NCI-H1048 (cell line): ENCODE measurements around the gene CHAD.

Experiments
- DNase-seq: peaks from one replicate; lab custom pipeline; 2025; lab: John Stamatoyannopoulos, UW

CHAD gene

GRCh38 chr17:50458701-50459676 lies 9.7 kb downstream of the CHAD start:
- no peak for DNase-seq

- DNase-seq = no peak
Observed at GRCh38 chr17:50458270-50458669, 10.4 kb downstream of the CHAD start.

GRCh38 chr17:50457621-50458020 lies 11.1 kb downstream of the CHAD start:
- DNase-seq = no peak

GRCh38 chr17:50453901-50454300 lies 14.8 kb downstream of the CHAD start:
- no peak for DNase-seq

- no peak for DNase-seq
Observed at GRCh38 chr17:50452630-50453300, 15.9 kb downstream of the CHAD start.

DNA sequence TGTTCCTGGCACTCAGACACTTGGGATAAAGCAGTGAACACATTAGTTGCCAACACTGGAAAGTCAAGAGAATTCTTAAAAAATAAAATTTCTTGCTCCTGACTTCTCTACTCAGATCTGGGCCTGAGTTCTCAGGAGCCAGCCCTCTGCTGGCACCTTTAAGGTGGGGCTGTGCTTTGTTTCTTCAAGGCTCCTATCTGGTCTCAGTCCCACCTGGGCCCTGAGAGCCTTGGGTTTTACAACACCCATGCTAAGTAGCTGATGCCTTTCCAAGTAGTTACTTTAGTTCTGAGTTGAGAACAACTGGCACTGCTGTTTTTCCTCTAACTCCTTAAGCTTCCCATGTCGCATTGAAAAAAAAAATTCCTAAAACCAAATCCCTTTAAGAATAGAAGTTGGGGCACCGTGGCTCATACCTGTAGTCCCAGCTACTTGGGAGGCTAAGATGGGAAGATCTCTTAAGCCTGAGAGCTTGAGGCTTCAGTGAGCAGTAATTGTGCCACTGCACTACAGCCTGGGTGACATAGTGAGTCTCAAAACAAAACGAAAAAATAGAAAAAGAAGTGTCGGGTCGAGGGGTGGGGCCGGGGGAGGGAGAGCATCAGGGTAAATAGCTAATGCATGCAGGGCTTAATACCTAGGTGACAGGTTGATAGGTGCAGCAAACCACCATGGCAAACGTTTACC lies 16.6 kb downstream of the CHAD start:
- no peak for DNase-seq

GRCh38 chr17:50448643-50449042 lies 20.0 kb downstream of the CHAD start:
- no peak for DNase-seq

DNA sequence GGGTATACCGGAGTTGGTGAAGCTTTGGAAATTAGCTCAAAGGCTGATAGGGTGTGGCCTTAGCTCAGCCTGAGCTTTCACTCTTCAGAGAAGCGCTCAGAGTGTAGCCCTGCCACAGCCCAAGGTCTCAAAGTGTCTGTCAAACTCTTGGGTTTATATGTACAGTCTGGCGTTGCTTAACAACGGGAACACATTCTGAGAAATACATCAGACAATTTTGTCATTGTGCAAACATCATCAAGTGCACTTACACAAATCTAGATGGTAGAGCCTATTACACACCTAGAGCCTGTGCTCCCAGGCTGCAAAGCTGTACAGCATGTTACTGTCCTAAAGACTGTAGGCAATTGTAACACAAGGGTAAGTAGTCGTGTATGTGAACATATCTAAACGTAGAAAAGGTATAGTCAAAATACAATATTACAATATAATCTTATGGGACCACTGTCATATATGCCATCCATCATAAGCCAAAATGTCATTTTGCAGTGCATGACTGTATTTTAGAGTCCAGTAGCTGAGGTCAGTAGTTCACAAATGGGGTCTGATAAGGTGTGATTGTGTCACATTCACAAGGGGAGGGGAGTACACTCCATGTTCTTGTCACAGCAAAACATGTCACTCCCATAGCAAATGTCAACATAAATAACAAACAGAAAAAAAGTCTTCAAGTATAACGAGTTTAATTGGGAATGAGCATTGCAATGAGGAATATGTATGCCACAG lies 20.6 kb downstream of the CHAD start:
- no peak for DNase-seq

GRCh38 chr17:50445730-50446325 lies 22.9 kb downstream of the CHAD start:
- DNase-seq = no peak

DNA sequence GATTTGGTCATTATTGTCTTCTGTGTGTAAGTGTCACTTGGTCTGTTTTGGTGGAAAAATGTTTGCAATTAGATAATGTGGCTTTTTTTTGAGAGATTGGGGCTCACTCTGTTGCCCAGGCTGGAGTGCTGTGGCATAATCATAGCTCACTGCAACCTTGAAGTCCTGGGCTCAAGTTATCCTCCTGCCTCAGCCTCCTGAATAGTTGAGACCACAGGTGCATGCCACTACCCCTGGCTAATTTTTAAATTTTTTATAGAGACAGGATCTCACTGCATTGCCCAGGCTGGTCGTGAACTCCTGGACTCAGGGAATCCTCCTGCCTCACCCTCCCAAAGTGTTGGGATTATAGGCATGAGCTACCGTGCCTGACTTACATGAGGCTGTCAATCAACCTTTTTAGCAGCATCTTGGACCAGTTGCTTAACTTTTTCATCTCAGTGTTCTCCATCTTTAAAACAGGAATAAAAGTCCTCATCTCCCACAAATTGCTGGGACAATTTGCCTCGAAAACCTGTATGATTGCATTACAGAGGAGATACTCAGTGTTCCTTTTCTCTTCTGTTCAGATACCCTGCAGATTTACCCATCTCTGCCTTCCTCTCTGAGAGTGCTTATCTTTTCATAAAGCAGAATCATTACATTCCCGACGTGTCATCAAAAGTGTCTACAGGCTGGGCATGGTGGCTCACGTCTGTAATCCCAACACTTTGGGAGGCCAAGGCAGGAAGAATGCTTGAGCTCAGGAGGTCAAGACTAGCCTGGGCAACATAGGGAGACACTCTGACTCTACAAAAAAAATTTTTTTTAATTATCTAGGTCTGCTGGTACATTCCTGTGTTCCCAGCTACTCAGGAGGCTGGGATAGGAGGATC lies 23.6 kb downstream of the CHAD start:
- no peak for DNase-seq

GRCh38 chr17:50443505-50443974 lies 25.1 kb downstream of the CHAD start:
- no peak for DNase-seq

DNA sequence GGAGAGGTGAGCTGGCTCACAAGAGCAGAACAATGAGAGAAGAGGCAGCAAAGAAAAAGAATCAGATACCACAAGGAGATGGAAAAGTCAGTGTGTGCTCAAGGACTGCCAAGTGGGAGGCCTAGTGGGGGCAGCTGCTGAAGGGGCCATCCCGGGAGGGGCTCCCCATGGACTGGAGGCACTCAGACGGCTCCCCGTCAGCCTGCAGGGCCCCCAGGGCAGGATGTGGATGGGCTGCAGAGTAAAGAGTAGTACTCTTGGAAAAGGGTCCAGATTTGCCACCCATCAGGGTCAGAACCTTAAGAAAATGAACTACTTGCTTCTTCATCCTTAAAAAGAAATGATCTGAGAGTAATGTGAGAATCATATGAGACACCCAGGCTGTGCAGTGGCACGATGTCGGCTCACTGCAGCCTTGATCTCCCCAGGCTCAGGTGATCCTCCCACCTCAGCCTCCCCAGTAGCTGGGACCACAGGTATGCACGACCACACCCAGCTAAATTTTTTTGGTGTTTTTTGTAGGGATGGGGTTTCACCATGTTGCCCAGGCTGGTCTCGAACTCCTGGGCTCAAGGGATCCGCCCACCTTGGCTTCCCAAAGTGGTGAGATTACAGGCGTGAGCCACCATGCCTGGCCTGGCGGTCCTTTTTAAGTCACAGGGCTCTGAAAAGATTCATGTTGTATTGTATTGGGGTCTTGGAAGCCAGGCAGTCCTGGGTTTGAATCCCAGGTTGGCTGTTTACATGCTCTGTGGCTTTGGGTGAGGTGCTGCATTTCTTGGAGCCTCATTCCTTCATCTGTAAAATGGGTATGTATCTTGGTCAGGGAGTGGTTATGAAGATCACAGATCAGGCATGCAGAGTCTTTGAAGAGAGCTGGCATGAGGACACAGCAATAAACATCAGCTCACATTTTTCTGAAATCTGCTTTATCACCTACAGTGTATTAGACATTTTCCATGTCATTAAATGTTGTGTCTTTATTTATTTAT lies 27.5 kb downstream of the CHAD start:
- no peak for DNase-seq

GRCh38 chr17:50440172-50440837 lies 28.4 kb downstream of the CHAD start:
- DNase-seq = no peak

- no peak for DNase-seq
Observed at GRCh38 chr17:50439008-50439407, 29.7 kb downstream of the CHAD start.

DNA sequence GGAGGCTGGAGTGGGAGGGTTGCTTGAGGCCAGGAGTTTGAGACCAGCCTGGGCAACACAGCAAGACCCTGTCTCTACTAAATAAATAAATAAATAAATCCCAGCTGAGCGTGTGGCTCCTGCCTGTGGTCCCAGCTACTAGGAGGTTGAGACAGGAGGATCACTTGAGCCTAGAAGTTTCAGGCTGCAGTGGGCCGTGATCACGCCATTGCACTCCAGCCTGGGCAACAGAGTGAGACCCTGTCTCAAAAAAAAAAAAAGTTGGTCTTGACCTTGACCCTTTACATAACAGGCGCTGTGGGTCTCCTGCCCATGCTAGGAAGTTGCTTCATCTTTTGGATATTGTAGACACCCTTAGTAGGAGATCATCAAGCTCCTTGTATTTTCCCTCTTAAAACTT lies 31.3 kb downstream of the CHAD start:
- DNase-seq = no peak

- DNase-seq = no peak
Observed at GRCh38 chr17:50432125-50432762, 36.4 kb downstream of the CHAD start.

DNA sequence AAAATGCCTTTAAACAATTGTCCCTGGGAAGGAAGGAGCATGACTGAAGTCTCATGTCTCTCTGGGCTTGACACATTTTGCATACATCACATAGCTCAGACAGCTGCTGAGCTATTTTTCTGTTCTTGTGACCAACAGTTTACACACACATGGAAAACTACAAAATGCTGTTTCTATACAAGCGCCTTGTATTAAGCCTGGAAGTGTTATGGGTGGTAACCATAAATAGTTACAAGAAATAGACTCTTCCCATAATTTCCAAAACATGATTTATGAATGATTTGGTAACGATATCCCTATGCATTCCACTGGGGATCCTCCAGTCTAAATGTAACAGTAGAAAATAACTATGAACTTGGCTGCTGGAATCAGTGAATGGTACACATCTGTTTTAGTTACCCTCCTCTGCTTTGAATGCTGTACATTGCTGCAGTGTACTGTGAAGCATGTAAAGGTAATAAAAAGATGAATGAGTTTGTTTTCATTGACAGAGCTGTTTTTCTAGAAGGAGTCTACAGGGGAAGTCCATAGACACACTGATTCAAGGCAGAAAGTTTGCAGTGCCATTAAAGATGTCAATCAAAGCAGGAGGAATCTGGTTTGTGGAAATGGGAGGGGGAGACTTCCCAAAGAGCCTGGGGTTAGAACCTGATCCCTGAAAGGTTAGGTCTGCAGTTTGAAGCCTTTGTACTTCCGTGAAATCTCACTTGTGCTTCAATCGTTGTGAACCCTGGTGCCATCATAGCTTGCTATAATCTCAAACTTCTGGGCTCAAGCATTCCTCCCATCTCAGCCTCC lies 37.7 kb downstream of the CHAD start:
- no peak for DNase-seq
